Measurements from ENCODE around the gene PDE6C.

DNA sequence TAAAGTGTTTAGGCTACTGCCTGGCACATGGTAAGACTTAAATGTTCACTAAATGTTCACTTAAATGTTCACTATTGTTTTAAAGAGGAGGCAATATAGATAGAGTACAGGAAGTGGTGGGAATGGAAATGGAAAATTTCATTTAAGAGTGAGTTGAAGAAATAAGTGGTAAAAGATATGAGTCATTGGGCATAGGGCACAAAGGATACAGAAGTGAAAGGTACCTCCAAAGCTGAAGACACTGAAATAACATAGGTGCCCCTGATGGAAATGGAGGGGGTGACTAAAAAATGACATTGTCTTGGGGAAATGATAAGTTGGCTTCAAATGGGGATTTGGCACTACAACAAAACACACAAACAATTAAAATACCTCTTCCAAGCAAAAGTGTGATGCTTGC is 95.3 kb downstream of the PDE6C start:
- TF ChIP-seq YY1 (IDR thresholded peaks at IDR 0.05; ENCODE audit: low read depth, low read length), result no peak
- TF ChIP-seq, protein P1, sequence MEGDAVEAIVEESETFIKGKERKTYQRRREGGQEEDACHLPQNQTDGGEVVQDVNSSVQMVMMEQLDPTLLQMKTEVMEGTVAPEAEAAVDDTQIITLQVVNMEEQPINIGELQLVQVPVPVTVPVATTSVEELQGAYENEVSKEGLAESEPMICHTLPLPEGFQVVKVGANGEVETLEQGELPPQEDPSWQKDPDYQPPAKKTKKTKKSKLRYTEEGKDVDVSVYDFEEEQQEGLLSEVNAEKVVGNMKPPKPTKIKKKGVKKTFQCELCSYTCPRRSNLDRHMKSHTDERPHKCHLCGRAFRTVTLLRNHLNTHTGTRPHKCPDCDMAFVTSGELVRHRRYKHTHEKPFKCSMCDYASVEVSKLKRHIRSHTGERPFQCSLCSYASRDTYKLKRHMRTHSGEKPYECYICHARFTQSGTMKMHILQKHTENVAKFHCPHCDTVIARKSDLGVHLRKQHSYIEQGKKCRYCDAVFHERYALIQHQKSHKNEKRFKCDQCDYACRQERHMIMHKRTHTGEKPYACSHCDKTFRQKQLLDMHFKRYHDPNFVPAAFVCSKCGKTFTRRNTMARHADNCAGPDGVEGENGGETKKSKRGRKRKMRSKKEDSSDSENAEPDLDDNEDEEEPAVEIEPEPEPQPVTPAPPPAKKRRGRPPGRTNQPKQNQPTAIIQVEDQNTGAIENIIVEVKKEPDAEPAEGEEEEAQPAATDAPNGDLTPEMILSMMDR (IDR thresholded peaks at IDR 0.05; ENCODE audit: control extremely low read depth in 1 of 3, insufficient read depth in 1 of 3, low read depth in 1 of 3, low read length in 3 of 3), result no peak
- no peak for TF ChIP-seq RFX5 (IDR thresholded peaks at IDR 0.05; ENCODE audit: borderline replicate concordance, low read depth, low read length)
- TF ChIP-seq EP300 (IDR thresholded peaks at IDR 0.05; ENCODE audit: borderline replicate concordance in 1 of 2, low read depth in 2 of 2, low read length in 2 of 2), result no peak
- no peak for TF ChIP-seq TBP (IDR thresholded peaks at IDR 0.05; ENCODE audit: low read depth, low read length)
- TF ChIP-seq CREB1 (IDR thresholded peaks at IDR 0.05), result no peak
- TF ChIP-seq CHD7 (IDR thresholded peaks at IDR 0.05; ENCODE audit: insufficient replicate concordance, low read length), result no peak
- TF ChIP-seq, protein P2, sequence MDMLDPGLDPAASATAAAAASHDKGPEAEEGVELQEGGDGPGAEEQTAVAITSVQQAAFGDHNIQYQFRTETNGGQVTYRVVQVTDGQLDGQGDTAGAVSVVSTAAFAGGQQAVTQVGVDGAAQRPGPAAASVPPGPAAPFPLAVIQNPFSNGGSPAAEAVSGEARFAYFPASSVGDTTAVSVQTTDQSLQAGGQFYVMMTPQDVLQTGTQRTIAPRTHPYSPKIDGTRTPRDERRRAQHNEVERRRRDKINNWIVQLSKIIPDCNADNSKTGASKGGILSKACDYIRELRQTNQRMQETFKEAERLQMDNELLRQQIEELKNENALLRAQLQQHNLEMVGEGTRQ (IDR thresholded peaks at IDR 0.05; ENCODE audit: low read length), result no peak
- TF ChIP-seq CEBPB (IDR thresholded peaks at IDR 0.05; ENCODE audit: low read depth, low read length), result no peak
- TF ChIP-seq SIX5 (IDR thresholded peaks at IDR 0.05; ENCODE audit: low read depth, low read length), result no peak
- TF ChIP-seq BCL11A (IDR thresholded peaks at IDR 0.05; ENCODE audit: low read depth in 2 of 2, low read length in 2 of 2), result no peak
- TF ChIP-seq, protein P3, sequence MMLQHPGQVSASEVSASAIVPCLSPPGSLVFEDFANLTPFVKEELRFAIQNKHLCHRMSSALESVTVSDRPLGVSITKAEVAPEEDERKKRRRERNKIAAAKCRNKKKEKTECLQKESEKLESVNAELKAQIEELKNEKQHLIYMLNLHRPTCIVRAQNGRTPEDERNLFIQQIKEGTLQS (IDR thresholded peaks at IDR 0.05; ENCODE audit: insufficient read depth, low read depth, low read length), result no peak
- no peak for TF ChIP-seq GABPA (IDR thresholded peaks at IDR 0.05; ENCODE audit: borderline replicate concordance, insufficient read depth, low read length)

Measured in H1 (cell line).